GDM1 (cell line): ENCODE measurements around the gene UCP3.

ENCODE experiments used
- DNase-seq: peaks from one replicate; lab custom pipeline; 2025; lab: John Stamatoyannopoulos, UW

UCP3 gene, protein sequence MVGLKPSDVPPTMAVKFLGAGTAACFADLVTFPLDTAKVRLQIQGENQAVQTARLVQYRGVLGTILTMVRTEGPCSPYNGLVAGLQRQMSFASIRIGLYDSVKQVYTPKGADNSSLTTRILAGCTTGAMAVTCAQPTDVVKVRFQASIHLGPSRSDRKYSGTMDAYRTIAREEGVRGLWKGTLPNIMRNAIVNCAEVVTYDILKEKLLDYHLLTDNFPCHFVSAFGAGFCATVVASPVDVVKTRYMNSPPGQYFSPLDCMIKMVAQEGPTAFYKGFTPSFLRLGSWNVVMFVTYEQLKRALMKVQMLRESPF

DNA sequence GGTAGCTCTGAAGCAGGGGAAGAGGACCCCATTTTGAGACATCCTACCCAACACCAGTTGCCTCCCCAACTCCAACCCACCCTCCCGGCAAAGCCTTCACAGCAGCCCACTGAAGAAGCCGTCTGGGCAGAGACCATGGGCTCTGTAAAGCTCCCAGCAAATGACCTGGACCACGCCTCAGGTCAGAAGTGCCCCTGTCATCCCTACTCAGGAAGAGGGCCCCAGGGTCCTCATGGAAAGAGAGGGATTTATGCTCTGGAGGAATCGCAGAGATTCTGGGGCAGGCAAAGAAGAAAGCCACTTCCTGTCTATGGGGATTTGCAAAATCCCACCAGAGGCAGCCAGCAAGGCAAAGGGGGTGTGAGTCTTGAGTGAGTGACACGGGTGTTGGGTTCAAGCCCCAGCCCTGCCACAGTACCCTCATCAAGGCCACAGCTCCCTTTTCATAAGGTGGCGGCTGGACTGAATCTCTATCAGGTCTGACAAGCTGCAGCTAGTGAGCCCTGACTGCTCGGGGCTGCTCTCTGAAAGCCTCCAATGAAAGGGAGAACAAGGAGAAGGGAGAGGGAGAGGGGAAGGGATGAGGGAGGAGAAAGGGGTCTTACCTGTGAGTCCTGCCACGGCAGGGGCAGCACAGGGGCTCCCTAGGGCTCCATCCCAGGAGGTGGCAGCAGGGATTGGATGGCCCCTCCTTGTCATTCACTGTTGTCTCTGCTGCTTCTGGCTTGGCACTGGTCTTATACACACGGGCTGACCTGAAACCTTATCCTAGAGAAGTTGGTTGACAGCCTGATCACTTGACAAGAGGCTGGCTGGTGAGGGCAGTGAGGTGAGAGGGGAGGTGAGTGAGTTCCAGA lies at the start of gene UCP3:
Gene UCP3 (minus strand): TSS at position 713 of the 857 bp plus-strand sequence. CDS start 2,043 bp downstream, outside the sequence.
- DNase-seq = no peak

DNA sequence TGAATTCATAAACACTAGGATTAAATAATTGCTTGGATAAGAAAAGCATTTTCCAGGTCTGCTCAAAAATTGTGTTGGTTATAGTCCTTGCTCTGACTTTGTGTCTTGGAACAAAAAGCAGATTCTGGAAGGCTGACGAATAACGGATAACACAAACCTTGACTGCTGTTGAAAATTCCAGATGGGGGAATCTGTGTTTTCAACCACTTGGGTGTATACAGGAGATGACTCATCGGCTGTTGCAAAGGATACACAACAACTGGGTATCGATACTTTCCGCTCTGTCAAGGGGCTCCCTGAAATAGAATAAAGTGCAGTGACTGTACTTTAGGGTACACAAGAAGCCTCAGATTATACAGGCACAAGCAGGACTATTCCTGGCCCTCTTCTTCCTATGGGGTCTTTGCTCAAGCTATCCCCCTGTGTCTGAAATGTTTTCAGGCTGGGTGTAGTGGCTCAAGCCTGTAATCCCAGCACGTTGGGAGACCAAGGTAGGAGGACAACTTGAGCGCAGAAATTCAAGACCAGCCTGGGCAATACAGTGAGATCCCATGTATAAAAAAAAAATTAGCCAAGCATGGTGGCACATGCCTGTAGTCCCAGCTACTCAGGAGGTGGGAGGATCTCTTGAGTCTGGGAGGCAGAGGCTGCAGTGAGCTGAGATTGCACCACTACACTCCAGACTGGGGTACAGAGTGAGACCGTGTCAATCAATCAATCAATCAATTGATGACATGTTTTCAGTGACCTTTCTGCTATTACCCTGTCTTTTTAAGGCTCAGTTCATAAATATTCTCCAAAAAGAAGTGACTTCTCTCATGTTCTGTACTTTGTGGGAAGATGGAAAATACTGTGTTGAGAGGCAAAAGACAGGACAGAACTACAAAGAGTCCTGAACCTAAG lies 48.6 kb upstream of the UCP3 start:
- no peak for DNase-seq

DNA sequence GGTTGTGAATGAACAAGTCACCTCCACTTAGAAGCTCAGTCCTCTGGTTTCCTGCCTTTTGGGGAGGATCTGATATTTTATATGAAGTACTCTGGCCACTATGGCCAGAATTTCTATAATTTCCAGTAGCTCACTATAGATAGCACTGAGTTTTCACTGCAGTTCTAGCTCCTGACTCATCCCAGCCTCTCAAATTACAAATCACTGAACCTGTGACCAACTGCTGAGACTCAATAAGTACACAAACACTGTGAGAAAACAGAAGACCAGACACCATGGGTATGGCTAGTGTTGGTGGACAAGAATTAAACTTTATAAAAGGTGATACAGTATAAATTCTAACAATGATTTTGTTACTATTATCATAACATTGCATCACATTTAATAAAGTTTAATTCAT lies 47.1 kb upstream of the UCP3 start:
- DNase-seq = no peak

- DNase-seq = no peak
Measured at GRCh38 chr11:74050465-74050864, 41.6 kb upstream of the UCP3 start.

GRCh38 chr11:74048993-74049392 lies 40.1 kb upstream of the UCP3 start:
- DNase-seq = no peak

- no peak for DNase-seq
Measured at GRCh38 chr11:74044538-74044937, 35.7 kb upstream of the UCP3 start.

DNA sequence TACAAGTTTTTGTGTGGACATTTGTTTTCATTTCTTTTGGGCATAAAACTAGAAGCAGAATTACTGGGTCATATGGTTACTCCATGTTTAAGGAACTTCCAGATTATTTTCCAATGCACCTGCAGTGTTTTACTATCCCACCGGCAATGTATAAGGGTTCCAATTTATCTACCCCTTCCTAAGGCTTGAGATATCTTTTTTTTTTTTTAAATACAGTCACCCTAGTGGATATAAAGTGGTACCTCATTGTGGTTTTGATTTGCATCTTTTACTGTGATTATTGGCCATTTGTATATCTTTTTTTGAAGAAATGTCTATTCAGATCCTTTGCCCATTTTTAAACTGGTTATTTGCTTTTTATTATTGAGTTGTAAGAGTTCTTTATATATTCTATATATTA lies 34.6 kb upstream of the UCP3 start:
- no peak for DNase-seq

DNA sequence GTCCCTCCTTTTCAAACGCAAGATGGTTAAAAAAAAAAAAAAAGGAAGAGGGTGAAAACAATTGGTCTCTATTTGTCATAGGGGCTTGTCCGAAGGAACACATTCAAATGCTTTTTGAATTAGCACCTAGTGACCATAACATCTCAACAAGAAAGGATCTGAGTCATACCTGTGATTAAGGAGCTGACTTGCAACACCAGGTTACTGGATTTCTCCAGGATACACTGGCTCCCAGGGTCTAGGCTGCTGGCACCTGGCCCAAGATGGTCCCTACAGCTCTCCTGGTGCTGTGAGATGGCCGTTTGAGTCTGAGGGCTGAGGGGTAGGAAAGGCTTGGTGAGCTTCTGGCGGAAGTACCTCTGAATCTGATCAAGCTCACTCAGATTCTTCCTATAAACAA lies 28.4 kb upstream of the UCP3 start:
- no peak for DNase-seq

GRCh38 chr11:74035264-74035663 lies 26.4 kb upstream of the UCP3 start:
- no peak for DNase-seq

DNA sequence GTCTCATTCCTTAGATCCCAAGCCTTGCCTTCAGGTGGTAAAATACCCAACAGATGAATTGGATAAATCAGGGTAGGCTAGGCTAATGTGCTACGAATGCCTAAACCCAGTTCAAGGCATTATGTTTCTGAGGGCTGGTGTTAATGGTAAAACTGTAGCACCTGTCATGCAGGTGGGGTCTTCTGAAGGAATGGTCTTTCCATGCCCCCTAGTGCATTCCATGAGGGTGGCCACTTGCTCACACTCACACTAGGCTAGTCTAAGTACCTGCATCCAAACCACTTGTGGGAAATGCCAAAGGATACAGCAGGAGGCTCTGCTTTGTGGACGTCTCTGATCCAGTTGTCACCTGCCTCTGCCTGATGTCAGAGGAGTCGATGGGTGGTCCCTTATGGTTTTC lies 24.2 kb upstream of the UCP3 start:
- no peak for DNase-seq

- no peak for DNase-seq
Measured at GRCh38 chr11:74030723-74031676, 22.1 kb upstream of the UCP3 start.

DNA sequence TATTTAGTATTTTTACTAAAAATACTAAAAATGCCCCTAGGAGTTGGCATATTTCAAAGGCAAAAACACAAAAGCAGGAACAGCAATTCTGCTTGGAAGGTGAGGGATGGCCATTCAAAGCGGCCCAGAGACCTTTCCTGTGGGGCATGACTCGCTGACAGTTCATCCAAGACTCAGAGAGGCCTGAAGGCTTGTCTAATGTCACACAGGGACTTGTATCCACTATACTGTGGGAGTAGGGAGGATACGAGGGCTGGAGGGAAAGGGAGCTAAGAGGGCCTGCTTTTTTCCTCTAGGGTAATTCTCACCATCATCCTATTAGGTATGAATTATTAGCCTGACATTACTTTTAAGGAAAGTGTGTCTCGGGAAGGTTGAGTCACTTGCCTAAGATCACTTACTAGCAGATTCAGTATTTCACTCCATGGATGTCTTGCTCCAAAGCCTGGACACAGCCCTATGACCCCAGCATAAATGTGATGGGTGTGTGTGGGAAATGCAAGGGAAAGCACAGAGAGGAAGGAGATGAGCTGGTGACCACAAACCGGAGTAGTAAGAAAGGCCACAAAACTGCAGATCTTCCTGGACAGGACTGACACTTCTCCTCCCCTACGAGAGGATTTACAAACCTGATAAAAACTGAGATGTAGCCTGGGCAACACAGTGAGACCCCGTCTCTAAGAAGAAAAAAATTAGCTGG lies 16.7 kb upstream of the UCP3 start:
- no peak for DNase-seq

- no peak for DNase-seq
Measured at GRCh38 chr11:74024261-74025029, 15.6 kb upstream of the UCP3 start.

DNA sequence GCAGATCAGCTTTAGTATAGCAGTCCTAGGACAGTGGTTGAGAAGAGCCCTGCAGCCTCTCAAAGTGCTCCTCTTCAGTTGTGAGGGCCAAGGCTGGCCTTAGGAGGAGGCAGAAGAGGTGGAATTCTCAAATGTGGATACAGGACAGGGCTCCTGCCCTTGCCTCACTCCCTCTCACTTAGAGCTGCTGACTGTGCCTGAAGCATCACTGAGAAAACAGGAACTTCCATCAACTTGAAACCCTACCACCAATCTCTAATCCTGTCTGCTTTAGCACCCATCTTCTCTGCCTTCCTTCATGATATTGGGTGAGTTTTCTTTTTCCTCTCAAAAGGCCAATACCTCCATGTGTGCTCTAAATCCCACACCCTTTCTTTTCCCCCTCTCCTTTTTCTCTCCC lies 14.4 kb upstream of the UCP3 start:
- DNase-seq = no peak

- no peak for DNase-seq
Measured at GRCh38 chr11:74022546-74022945, 13.7 kb upstream of the UCP3 start.

DNA sequence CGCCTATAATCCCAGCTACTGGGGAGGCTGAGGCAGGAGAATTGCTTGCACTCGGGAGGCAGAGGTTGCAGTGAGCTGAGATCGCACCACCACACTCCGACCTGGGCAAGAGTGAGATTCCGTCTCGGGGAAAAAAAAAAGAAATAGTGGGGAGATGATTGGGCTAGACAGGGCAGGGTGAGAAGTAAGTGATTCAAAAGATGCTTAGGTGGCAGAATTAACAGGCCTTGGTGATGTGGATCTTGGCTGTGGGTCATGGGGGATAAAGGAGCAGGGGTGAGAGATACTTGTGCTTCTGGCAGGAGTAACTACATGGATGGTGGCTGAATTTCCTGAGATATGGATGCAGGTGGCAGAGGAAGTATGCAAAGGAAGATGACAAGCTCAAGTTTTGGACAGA lies 13.1 kb upstream of the UCP3 start:
- no peak for DNase-seq

DNA sequence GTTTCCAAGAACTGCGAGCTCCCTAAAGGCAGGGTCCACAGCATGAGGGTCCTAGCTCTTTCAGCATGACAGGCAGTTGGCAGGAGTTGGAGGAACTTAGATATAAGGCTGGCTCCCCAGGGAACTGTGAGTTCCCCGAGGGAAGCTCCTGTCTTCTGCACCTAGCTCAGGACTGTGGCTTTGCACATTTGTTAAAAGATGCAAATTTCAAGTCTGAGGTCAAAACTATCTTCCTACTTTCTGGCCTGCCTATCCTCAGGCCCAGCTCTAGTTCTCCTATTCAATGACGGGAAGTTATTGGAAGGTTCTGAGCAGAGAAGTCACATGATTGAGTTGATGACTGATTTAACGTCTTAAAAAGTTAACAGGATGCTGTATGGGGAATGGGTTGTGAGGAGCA lies 11.7 kb upstream of the UCP3 start:
- no peak for DNase-seq

- DNase-seq = no peak
Measured at GRCh38 chr11:74019860-74020259, 11.0 kb upstream of the UCP3 start.

- DNase-seq = no peak
Measured at GRCh38 chr11:74019104-74019738, 10.3 kb upstream of the UCP3 start.
